ENCODE results near the gene SYT14.
"Not testable (repeated sequence)": the region's sequence is repeated elsewhere in the genome, so short reads cannot be mapped to it uniquely, and the experiment has no call there.

The SYT14 gene

DNA sequence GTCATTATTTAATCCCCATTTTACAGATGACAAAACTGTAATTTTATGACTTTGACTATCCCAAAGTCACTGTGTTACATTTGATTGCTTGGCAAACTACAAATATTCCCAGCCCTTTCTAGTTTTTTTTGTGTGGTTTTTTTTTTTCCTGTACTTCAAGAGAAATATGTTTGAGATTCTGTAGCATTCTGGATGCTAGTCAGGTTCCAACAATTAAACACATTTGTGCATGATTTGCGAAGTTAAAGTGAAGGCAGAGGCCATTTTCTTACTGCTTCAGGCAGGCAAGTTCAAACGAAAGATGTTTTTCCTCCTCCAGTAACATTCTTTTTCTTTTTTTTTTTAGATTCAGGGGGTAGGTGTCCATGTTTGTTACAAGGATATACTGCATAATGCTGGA lies 186.7 kb downstream of the SYT14 start:
- DNase-seq: no peak

- no peak for DNase-seq
Measured at GRCh38 chr1:210125143-210125542, 187.1 kb downstream of the SYT14 start.

- DNase-seq: no peak
Measured at GRCh38 chr1:210129092-210129491, 191.1 kb downstream of the SYT14 start.

DNA sequence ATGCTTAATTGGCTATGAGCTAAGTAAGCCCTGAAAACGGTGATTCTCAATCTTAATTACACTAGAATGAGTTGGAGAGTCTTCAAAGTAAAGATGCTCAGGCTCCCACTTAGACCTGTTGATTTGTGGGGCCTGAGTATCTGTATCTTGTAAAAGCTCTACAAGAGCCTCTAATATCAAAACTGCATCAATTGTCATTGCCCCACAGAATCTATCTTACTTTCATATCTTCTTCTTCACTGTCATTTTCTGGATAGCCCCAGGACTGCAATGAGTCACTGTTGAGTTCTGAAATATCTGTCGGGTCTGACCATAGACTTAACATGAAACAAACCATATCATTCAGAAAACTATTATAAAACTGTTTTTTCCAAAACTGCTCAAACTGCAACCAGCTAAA lies 191.7 kb downstream of the SYT14 start:
- DNase-seq: no peak

GRCh38 chr1:210132582-210132981 lies 194.6 kb downstream of the SYT14 start:
- DNase-seq: no peak

GRCh38 chr1:210143465-210144062 lies 205.5 kb downstream of the SYT14 start:
- DNase-seq: peak; percentile 4 to 22

DNA sequence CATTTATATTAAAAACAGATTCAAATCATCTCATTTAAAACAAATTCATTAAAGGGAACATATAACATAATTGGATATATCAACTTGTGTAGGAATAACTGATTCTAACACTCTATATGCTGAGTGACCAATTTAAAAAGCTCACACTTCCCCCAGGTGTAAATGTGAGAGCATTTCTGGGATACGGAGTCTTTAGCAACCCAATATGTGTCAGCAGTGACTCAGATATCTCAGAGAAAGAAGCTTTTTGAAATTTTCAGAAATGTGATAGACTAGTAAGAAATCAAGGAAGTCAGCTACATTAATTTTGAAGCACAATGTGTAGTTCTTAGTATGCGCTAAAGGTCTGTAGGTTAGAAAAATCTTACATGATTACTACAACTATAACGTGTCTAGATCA lies 206.7 kb downstream of the SYT14 start:
- no peak for DNase-seq

DNA sequence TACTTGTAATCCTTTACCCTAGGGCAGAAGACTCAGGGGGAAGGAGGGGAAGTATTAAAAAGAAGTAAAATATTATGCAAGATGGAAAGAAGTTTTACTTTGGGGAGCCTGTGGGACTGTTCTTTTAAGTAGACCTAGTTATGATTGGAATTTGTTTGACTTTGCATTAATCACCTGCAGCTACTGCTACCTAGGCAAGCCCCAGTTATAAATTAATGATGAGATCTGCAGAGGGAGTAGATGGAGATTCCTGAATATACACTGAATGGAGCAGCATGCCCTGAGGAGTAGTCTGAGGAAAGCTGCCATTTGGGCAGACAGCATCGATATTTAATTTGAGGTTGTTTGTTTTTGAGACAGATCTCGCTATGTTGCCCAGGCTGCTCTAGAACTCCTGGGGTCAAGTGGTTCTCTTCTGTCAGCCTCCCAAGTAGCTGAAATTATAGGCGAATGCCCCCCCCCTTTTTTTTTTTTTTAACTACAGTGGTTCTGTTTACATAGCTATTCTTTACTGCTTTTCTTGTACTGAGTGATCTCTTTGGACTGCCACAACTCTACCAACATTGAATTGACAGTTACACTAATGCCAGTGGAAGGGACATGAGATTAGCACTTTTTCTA lies 213.1 kb downstream of the SYT14 start:
- no peak for DNase-seq

DNA sequence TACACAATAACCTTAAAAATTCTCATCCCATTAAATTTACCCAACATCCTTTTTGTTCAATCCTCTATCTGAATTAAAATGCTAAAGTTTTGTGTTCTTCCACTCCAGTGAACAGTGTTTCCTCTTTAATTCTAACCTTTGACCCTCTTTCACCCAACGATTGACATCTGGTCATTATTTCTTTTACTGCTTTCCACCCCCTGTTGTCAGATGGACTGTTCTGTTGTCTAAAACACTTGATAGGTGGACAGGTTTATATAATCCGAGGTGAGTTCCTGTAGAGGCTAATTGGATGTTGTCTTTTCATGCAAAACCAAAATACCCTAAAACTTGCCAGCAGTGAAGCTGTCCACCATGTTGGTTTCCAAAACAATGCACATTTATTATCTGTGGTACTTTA lies 221.2 kb downstream of the SYT14 start:
- DNase-seq: no peak

GRCh38 chr1:210170220-210170619 lies 232.2 kb downstream of the SYT14 start:
- DNase-seq: no peak

GRCh38 chr1:210174133-210174532 lies 236.1 kb downstream of the SYT14 start:
- DNase-seq: no peak

GRCh38 chr1:210185063-210185462 lies 247.0 kb downstream of the SYT14 start:
- DNase-seq: no peak

DNA sequence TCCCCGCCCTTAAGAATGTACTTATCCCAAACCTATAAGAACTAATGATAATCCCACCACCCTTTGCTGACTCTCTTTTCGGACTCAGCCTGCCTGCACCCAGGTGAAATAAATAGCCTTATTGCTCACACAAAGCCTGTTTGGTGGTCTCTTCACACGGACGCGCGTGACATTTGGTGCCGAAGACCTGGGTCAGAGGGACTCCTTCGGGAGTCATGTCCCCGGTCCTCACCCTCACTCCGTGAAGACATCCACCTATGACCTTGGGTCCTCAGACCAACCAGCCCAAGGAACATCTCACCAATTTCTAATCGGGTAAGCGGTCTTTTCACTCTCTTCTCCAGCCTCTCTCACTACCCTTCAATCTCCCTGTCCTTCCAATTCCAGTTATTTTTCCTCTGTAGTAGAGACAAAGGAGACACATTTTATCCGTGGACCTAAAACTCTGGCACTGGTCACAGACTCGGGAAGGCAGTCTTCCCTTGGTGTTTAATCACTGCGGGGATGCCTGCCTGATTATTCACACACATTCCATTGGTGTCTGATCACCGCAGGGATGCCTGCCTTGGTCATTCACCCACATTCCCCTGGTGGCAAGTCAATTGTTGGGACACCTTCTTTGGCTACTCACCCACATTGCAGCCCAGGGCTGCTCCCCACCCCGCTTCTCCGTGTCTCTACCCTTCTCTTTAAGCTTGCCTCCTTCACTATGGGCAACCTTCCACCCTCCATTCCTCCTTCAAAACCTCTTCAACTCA lies 250.0 kb downstream of the SYT14 start:
- DNase-seq: not testable (repeated sequence)

DNA sequence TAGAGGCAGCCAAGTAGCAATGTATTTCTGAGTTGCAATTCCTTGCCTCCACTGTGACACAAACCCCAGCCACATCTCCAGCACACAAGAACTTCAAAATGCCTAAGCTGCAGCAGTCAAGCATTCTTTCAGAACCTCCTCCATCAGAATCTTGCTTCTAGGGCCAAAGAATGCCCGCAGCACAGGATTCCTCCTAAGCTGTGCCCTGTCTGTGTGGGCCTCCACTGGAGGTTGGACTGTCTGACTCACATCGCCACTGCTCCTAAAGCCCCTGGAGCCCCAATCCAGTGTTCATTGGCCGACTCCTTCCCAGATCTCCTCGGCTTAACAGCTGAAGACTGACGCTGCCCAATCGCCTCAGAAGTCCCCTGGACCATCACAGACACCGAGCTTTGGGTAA lies 251.4 kb downstream of the SYT14 start:
- DNase-seq: no peak

GRCh38 chr1:210195635-210196160 lies 257.7 kb downstream of the SYT14 start:
- DNase-seq: no peak

- DNase-seq: not testable (repeated sequence)
Measured at GRCh38 chr1:210196266-210196665, 258.2 kb downstream of the SYT14 start.

DNA sequence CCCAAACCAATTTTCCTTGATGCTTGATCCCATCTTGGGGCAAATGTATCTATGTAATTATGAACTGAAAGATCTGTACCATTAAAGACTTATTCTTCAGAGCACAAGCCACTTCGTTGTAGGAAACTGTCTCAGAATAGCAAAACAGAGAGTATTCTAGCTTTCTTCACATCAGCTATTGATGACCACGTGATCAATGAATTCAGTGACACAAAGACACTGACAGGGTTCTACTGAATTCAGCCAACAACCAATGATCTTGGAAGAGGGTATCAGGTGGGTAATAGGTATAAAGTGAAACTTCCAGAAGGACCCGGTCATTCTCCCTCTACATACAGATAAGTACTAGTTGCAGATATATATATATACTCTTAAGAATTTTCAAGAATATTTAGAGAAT lies 260.8 kb downstream of the SYT14 start:
- no peak for DNase-seq

- DNase-seq: no peak
Measured at GRCh38 chr1:210200124-210200736, 262.2 kb downstream of the SYT14 start.

DNA sequence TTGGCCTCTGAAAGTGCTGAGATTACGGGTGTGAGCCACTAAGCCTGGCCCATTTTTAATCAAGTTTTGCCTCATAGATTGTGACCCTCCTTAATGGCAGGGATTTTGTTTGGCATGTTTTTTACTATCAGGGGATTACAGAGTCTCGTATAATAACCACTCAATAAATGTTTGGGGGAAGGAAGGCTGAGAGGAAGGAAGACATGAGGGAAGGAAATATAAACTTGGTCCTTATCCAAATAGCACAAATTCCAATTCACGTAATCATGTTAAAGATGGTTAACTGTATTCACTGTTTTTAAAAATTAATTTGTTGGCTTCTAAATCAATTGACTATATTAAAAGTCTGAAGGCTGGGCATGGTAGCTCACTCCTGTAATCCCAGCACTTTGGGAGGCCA lies 263.7 kb downstream of the SYT14 start:
- DNase-seq: no peak

GRCh38 chr1:210207597-210208450 lies 269.8 kb downstream of the SYT14 start:
- DNase-seq: no peak

- DNase-seq: no peak
Measured at GRCh38 chr1:210213335-210213734, 275.3 kb downstream of the SYT14 start.

DNA sequence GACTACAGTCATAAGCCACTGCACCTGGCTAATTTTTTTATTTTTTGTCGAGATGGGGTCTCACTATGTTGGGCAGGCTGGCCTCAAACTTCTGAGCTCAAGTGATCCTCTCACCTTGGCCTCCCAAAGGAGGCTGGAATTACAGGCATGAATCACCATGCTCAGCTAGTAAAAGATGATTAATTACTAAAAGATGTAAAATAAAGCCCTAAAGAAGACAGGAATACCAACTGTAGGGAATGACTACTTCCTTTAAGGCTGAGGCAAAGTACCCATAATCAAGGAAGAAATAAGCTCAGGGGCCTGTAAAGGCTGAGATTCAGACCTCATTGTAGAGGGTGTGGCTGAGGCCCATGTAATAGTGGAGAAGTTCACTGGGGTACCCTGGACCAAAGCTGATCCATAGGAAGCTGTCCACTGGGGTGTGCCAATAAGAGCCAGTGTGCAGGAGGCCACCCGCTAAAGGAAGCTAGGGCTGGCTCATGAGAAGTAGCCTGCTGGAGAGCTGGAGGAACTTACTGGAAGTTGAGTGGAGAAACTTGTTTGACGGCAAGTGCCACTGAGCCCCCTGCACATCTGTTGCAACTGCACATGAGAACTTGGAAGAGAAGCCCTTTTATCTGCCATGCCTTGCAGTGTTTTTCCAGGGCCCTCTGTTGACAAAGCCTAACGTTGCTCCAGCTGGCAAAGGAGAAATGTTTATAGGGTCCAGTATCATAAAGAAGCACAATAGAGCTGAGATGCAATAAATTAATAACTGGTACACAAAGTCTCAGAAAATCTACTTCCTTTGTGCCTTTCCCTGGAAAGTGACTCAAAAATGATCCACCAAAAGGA lies 276.8 kb downstream of the SYT14 start:
- no peak for DNase-seq

Data from NCI-H1930 (cell line).